C4-2B (cell line): ENCODE measurements around the gene RFC4.

Source experiments
- H3K27ac ChIP-seq: fragments of 450-650 bp; 2 replicates; pipeline ENCODE4 v1.5.1; 2017
- ZFX ChIP-seq: fragments of 450-650 bp; IDR thresholded peaks from 2 replicates; pipeline ENCODE4 v1.6.1; 2017
- TF ChIP-seq, protein P1 (sequence below): fragments of 450-650 bp; conservative IDR thresholded peaks from 2 replicates; pipeline ENCODE4 v1.5.1; 2017; ENCODE audit warnings: mild to moderate bottlenecking

The RFC4 gene

DNA sequence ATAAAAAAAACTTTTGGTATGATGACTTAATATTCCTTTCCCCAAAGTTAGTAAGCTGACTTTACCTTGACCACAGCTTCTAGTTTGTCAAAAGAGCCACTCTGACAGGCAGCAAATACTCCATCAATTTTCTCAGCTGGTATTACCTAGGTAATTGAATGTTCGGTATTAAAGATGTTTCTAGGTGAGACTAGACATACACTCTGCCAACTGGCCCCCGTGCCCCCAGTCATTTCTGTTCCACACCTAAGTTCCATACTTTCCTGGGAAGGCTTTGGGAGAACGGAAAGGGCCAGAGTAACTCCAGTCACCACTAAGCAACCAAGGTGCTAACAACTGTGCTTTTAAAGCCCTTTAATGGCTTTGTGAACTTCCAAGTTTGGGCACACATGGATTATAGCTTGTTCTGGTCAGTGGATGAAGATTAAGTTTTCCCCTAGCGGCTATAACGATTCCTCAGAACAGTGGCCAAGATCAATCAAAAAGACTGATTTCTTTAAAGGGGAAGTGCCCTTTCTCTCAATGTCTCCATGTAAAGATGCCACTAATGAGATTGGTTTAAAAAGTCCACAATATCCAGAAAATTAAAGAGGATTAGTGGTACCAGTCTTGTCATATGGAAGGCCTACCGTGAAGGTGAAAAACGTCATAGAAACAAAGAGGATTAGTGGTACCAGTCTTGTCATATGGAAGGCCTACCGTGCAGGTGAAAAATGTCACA is 15.9 kb downstream of the RFC4 start:
- TF ChIP-seq, protein P1, sequence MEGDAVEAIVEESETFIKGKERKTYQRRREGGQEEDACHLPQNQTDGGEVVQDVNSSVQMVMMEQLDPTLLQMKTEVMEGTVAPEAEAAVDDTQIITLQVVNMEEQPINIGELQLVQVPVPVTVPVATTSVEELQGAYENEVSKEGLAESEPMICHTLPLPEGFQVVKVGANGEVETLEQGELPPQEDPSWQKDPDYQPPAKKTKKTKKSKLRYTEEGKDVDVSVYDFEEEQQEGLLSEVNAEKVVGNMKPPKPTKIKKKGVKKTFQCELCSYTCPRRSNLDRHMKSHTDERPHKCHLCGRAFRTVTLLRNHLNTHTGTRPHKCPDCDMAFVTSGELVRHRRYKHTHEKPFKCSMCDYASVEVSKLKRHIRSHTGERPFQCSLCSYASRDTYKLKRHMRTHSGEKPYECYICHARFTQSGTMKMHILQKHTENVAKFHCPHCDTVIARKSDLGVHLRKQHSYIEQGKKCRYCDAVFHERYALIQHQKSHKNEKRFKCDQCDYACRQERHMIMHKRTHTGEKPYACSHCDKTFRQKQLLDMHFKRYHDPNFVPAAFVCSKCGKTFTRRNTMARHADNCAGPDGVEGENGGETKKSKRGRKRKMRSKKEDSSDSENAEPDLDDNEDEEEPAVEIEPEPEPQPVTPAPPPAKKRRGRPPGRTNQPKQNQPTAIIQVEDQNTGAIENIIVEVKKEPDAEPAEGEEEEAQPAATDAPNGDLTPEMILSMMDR: no peak; the same call in 1 of the 2 replicates
- no peak for TF ChIP-seq ZFX
- no peak overlapping the region for H3K27ac ChIP-seq

DNA sequence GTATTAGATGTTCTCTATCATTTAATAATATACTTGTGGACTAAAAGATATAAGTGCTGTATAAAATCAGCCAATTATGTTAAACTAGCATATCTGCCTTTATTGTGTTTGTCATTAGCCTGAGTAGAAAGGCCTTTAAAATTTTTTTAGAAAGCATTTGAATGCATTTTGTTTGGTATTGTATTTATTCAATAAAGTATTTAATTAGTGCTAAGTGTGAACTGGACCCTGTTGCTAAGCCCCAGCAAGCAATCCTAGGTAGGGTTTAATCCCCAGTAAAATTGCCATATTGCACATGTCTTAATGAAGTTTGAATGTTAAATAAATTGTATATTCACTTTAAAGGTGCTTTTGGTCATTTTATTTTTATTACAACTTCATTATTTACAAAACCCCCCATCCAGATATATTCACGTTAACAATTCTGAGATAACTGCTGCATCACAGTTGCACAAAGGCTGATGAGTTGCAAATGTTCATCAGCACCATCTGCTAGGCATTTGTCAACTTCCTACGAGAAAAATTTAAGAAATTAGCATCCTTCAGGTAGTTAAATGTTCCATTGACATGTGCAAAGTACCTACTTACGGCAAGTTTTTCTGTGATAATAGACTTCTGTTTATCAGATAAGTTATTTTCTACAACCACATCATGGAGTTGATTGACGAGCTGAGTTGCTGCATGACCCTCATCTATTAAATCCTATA is 16.6 kb downstream of the RFC4 start:
- no peak overlapping the region for H3K27ac ChIP-seq
- TF ChIP-seq, protein P1: no peak
- TF ChIP-seq ZFX: no peak

DNA sequence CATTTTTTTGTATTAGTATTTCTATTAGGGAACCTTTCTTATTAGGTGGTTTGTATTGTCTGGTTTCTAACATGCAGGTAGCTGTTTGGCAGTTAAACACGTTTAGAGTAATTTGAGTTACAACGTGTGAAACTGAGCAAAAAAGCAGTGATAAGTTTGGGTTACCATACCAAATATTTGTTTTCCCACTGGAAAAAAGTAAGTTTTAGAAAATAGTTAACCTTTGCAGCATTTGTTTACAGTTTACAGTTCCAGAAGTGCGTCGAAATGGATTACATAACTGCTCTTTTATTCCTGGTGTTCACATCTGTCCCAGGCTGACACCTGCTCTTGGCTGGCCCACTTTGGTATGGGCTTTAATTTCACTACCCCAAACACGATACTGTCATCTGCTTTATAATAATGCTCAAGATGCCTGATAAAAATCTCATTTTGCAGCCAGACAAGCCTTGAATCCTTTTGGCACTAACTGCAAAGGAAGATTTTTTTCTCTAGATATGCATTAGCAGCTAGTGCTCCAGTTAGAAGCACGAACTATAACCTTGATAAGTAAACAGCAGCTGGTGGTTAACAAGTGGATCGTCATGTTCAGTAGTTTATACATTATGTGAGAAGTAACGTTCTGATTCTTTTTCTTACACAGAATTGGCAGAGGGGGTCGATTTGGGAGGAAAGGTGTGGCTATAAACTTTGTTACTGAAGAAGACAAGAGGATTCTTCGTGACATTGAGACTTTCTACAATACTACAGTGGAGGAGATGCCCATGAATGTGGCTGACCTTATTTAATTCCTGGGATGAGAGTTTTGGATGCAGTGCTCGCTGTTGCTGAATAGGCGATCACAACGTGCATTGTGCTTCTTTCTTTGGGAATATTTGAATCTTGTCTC is 17.6 kb downstream of the RFC4 start:
- H3K27ac ChIP-seq: no peak overlapping the region
- TF ChIP-seq, protein P1: no peak
- no peak for TF ChIP-seq ZFX

DNA sequence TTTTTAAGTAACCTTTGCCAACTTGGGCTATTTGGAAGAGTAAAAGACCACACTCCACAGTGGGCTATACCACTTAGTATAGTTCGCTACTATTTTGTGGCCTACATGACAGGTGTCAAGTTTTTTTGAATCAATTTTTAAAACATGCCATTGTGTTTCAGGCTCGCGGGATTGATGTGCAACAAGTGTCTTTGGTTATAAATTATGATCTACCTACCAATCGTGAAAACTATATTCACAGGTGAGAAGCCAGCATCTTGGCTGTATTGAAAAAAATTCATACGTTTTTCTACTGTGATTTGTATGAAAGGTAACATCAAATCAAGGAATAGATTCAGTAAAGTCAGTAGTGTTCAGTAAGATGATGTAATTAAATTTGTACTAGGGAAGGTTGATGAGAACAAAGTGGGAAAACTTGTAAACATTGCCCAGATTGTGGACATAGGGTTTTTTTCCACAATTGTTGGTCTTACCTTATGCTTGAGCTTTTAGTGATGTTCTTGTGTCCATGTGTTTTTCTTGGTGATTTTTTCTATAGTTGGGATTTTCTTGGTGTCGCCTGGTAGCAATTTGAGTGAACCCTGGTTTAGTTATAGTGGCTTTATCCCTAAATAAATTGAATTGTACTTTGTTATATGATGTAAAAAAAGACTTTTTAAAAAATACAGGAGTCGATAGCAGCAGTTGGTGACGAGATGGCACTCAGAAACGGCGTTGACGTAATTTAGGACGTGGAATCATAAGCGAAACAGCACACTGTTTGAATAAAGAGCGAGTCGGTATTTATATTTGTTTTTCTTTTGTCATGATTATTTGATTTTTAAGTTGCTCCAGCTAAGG is 18.4 kb downstream of the RFC4 start:
- TF ChIP-seq, protein P1: no peak
- no peak for TF ChIP-seq ZFX

DNA sequence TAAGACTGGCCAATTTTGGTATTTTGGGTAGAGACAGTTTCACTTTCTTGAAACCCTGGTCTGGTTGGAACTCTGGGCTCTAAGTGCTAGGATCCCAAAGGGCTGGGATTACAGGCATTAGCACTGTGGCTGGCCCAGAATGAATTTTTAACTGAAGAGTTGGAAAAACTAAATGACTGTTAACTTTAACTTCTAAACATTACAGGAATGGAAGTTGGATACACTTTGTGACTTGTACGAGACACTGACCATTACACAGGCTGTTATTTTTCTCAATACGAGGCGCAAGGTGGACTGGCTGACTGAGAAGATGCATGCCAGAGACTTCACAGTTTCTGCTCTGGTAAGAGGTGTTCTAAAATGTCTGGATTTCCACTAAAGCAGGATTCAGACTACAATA is 19.4 kb downstream of the RFC4 start:
- TF ChIP-seq, protein P1: no peak
- no peak for TF ChIP-seq ZFX
- H3K27ac ChIP-seq: no peak overlapping the region

More for the DNA sequence above, 18.4 kb downstream of the RFC4 start:
- H3K27ac ChIP-seq: no peak overlapping the region

DNA sequence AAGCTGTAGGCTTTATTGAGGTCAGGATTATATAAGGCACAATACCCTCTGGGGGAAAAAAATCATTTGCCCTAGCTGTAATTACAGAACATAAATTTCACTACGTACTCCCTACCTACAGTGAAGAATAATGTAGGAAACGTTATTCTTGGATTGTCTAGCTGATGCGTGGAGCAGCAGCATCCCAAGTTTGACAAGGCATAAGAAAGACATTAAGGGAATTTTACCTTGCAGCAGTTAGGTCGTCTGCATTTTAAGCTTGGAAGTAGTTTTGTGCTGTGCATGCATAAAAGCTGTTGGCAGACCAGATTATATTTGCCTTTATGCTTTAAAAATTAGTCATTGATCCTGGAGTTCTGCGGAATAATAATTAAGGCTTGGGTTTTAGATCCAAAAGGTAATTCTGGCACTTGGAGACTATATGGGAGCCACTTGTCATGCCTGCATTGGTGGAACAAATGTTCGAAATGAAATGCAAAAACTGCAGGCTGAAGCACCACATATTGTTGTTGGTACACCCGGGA is 20.7 kb downstream of the RFC4 start:
- no peak overlapping the region; the same call in 1 of the 2 replicates for H3K27ac ChIP-seq

More for the DNA sequence above, 20.7 kb downstream of the RFC4 start:
- no peak for TF ChIP-seq ZFX
- TF ChIP-seq, protein P1: no peak
